SK-N-MC (cell line): ENCODE data around the gene CD3G.

Experiments
- EZH2 ChIP-seq: fragments of 200-600 bp; sonication (generic); IDR thresholded peaks from one replicate; pipeline ENCODE4 v1.6.1; 2017; ENCODE audit warnings: antibody characterized with exemption
- FOXP2 ChIP-seq: optimal IDR thresholded peaks from 2 replicates; pipeline ENCODE3; 2011; ENCODE audit warnings: mild to moderate bottlenecking, moderate library complexity; ENCODE audit not compliant: insufficient read depth; ENCODE audit errors: extremely low read length, control extremely low read depth

- TF ChIP-seq EZH2 (no peak), FOXP2 (no peak)
Observed at GRCh38 chr11:118318581-118319336, 25.4 kb upstream of the CD3G start.
